ENCODE data around the gene TMBIM4. TPM values are rescaled to one million over a fixed set of nuclear protein-coding genes. Genes with fewer than 3 reads are reported as not detected.

Gene TMBIM4
- polyA plus RNA-seq, 2 of the 4 experiments (the other 2 are of a cell fraction) = 55.9 to 87.4 TPM

DNA sequence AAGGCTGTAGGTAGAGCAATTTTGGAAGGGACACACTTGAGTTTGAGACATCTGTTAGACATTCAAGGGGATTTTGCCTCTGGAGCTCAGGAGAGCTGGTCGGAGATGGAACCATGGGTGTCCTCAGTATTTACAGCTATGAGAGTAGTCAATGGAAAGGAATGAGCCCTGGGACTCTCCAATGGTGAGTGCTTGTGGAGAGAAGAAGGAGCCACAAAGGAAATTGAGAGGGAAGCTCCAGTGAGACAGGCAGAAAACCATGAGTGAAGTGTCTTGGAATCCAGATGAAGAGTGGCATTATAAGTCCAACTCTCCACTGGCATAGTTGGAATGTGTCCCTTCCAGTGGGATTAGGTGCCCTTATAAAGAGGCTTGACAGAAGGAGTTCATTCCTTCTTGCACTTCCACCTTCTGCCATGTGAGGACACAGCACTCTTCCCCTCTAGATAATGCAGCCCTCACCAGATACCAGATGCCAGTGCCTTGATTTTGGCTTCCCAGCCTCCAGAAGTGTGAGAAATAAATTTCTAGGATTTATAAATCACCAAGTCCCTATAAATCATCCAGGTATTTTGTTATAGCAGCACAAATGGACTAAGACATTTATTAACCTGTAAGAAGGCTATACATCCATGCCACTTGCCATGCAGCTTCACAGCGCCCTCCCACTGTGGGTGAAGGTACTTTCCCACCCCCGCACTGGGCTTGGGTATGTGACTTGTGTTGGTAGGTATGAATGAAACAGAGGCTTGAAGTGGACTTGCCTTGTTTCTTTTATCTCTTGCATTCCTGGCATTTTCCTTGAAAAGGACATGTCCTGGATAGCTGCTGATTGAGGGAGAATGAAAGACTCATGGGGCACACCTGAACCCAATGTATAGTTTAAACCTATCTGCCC is 66.5 kb downstream of the TMBIM4 start:
- H3K4me1 ChIP-seq = no peaks in the 10 kb centered on the region
- DNase-seq (ENCODE audit: low read depth in 1 of 2, low spot score in 1 of 2) (peak in 1 of 2 experiments; percentile 36), ATAC-seq (peak in 1 of 2 experiments; percentile 56; a peak in 3 of 6 replicates), FAIRE-seq (no peak)
- WGBS (ENCODE audit: missing lambda C conversion rate) = 26% methylated on average over 3 of the region's 3 CpGs
- no peak overlapping the region for H3K4me3 ChIP-seq
- no peak overlapping the region for H3K4me2 ChIP-seq
- POLR2A ChIA-PET = no interaction called here
- TF ChIP-seq ZSCAN20 (CRISPR knock-in tag; IDR thresholded peaks at IDR 0.05) (no peak), EHMT2 (IDR thresholded peaks at IDR 0.05; ENCODE audit: low read depth) (no peak), MYC (IDR thresholded peaks at IDR 0.05; ENCODE audit: borderline replicate concordance, low read length) (no peak), ZC3H11A (IDR thresholded peaks at IDR 0.05) (no peak), SREBF2 (IDR thresholded peaks at IDR 0.05) (no peak), POLR2A (IDR thresholded peaks at IDR 0.05; ENCODE audit: low read length) (no peak), HOXB5 (CRISPR knock-in tag; IDR thresholded peaks at IDR 0.05) (no peak), CHD2 (IDR thresholded peaks at IDR 0.05; ENCODE audit: low read length, partially characterized antibody) (no peak), HOXB13 (CRISPR knock-in tag; IDR thresholded peaks at IDR 0.05; ENCODE audit: low read depth) (no peak), GATA3 (IDR thresholded peaks at IDR 0.05; ENCODE audit: borderline replicate concordance) (no peak), MAX (IDR thresholded peaks at IDR 0.05) (no peak), CEBPB (IDR thresholded peaks at IDR 0.05) (no peak), ZNF302 (CRISPR knock-in tag; IDR thresholded peaks at IDR 0.05) (no peak), BHLHE40 (IDR thresholded peaks at IDR 0.05; ENCODE audit: low read depth, low read length) (no peak), JUNB (IDR thresholded peaks at IDR 0.05) (no peak), SMC3 (IDR thresholded peaks at IDR 0.05) (no peak)
- TF ChIP-seq, protein P1, sequence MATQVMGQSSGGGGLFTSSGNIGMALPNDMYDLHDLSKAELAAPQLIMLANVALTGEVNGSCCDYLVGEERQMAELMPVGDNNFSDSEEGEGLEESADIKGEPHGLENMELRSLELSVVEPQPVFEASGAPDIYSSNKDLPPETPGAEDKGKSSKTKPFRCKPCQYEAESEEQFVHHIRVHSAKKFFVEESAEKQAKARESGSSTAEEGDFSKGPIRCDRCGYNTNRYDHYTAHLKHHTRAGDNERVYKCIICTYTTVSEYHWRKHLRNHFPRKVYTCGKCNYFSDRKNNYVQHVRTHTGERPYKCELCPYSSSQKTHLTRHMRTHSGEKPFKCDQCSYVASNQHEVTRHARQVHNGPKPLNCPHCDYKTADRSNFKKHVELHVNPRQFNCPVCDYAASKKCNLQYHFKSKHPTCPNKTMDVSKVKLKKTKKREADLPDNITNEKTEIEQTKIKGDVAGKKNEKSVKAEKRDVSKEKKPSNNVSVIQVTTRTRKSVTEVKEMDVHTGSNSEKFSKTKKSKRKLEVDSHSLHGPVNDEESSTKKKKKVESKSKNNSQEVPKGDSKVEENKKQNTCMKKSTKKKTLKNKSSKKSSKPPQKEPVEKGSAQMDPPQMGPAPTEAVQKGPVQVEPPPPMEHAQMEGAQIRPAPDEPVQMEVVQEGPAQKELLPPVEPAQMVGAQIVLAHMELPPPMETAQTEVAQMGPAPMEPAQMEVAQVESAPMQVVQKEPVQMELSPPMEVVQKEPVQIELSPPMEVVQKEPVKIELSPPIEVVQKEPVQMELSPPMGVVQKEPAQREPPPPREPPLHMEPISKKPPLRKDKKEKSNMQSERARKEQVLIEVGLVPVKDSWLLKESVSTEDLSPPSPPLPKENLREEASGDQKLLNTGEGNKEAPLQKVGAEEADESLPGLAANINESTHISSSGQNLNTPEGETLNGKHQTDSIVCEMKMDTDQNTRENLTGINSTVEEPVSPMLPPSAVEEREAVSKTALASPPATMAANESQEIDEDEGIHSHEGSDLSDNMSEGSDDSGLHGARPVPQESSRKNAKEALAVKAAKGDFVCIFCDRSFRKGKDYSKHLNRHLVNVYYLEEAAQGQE (IDR thresholded peaks at IDR 0.05) = no peak
- TF ChIP-seq, protein P2, sequence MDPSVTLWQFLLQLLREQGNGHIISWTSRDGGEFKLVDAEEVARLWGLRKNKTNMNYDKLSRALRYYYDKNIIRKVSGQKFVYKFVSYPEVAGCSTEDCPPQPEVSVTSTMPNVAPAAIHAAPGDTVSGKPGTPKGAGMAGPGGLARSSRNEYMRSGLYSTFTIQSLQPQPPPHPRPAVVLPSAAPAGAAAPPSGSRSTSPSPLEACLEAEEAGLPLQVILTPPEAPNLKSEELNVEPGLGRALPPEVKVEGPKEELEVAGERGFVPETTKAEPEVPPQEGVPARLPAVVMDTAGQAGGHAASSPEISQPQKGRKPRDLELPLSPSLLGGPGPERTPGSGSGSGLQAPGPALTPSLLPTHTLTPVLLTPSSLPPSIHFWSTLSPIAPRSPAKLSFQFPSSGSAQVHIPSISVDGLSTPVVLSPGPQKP (IDR thresholded peaks at IDR 0.05; ENCODE audit: low read depth, low read length) = no peak
- H3K27ac ChIP-seq = no peak overlapping the region
- H3K9me3 ChIP-seq = peaks cover 7% of the 10 kb centered on the region; the same call in 2 of the 3 replicates
- CTCF ChIA-PET = interaction anchor here (0.7 to 1.2 kb wide), 4 partner anchors 16 to 803 kb away, joined by 3 to 4 read pairs (median 3); no protein-coding TSS in a partner anchor

GRCh38 chr12:66092559-66093269 is 77.1 kb downstream of the TMBIM4 start:
- DNase-seq (ENCODE audit: low read depth in 1 of 2, low spot score in 1 of 2) (peak in 1 of 2 experiments; percentile 12), ATAC-seq (no peak; a peak in 1 of 6 replicates), FAIRE-seq (no peak)
- H3K4me2 ChIP-seq = no peak overlapping the region
- no peak overlapping the region for H3K27ac ChIP-seq
- TF ChIP-seq MYC (IDR thresholded peaks at IDR 0.05; ENCODE audit: borderline replicate concordance, low read length) = no peak
- TF ChIP-seq EP300 (IDR thresholded peaks at IDR 0.05) = no peak
- no peak for TF ChIP-seq FOSB (CRISPR knock-in tag; IDR thresholded peaks at IDR 0.05)
- TF ChIP-seq NFE2L2 (conservative IDR thresholded peaks at IDR 0.05; ENCODE audit: low read length) = no peak
- no peak for TF ChIP-seq USF2 (IDR thresholded peaks at IDR 0.05)
- WGBS (ENCODE audit: missing lambda C conversion rate) = 10% methylated on average over 1 of the region's 1 CpG
- H3K9me3 ChIP-seq = no peaks in the 10 kb centered on the region
- POLR2A ChIA-PET = no interaction called here
- H3K4me3 ChIP-seq = no peak overlapping the region
- CTCF ChIA-PET = interaction anchor here (1.8 kb wide), 1 partner anchor 14 kb away, joined by 6 read pairs; no protein-coding TSS in a partner anchor
- 0 out of 3 replicates have a peak, but pooled peaks cover 3% of the 10 kb centered on the region for H3K4me1 ChIP-seq

All from A549 (cell line).